Measurements from ENCODE around the gene TYW1.
"Not testable (repeated sequence)": the region's sequence is repeated elsewhere in the genome, so short reads cannot be mapped to it uniquely, and the experiment has no call there.

DNA sequence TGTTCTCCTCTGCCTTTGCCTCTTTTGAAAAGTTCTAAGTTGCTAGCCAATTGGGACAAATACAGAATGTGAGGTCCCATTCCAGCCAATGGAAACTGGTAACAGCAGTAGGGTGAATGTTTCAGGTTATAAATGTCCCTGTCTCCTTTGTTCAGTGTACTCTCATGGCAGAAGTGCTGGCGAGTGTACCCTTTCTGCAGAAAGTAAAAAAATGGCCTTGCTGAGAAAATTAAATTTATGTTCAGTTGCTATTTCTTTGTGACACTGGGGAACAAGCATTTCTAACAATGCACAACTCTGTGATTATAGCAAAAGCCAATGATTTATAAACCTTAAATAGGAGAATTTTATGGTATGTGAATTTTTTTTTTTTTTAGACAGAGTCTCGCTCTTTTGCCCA lies 79.5 kb downstream of the TYW1 start:
- not testable (repeated sequence) for TF ChIP-seq POU6F1 (CRISPR knock-in tag; IDR thresholded peaks at IDR 0.05; ENCODE audit: borderline replicate concordance, low read depth); ZNF70 (CRISPR knock-in tag; IDR thresholded peaks at IDR 0.05); PATZ1 (CRISPR knock-in tag; IDR thresholded peaks at IDR 0.05; ENCODE audit: borderline replicate concordance)

Measured in SK-N-SH treated with all-trans-retinoic acid at 6 μM for 48 hours (cell line).